ENCODE measurements around the gene WDR41.

Gene WDR41

GRCh38 chr5:77425420-77425819 is 66.7 kb downstream of the WDR41 start:
- TF ChIP-seq GATA2 (IDR thresholded peaks at IDR 0.05; ENCODE audit: low read depth, low read length) (no peak), GATA3 (IDR thresholded peaks at IDR 0.05; ENCODE audit: low read depth, low read length) (no peak)

DNA sequence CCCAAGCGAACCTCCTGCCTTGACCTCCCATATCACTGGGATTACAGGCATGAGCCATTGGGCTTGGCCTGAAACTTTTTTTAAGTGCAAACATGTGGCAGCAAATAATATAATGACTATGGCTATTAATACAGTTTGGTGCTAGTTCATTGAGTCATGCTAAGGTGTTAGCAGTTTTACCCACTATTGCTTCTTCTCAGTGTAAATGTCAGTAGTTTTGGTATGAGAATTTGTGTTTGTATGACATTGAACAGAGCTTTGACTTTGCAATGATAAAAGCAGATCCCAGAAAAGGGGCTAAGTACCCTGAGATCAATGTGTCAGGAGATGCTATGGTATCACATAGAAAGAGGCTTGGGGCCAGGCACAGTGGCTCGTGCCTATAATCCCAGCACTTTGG is 67.2 kb downstream of the WDR41 start:
- TF ChIP-seq GATA3 (IDR thresholded peaks at IDR 0.05; ENCODE audit: low read depth, low read length) (no peak), GATA2 (IDR thresholded peaks at IDR 0.05; ENCODE audit: low read depth, low read length) (no peak)

GRCh38 chr5:77423022-77423750 is 68.9 kb downstream of the WDR41 start:
- TF ChIP-seq GATA3 (IDR thresholded peaks at IDR 0.05; ENCODE audit: low read depth, low read length) (no peak), GATA2 (IDR thresholded peaks at IDR 0.05; ENCODE audit: low read depth, low read length) (no peak)

DNA sequence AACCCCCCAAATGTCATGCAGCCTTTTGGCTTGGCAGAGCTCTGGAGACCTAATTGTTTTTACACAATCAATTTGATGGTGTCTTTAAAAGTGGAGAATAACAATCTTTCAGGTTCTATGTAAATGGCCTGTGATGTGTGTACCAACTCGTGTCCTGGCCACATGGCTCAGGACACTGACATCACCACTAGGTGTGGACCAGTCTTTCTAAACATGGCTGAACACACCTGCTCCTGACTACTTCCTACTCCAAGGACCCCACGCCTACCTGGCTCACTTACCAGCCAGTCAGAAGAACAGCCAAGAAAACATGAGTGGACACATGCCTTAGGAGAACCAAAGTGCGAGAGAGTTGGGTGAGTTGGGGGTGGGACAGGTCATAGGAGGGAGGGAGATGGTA is 71.2 kb downstream of the WDR41 start:
- TF ChIP-seq GATA2 (IDR thresholded peaks at IDR 0.05; ENCODE audit: low read depth, low read length) (no peak), GATA3 (IDR thresholded peaks at IDR 0.05; ENCODE audit: low read depth, low read length) (no peak)

- TF ChIP-seq GATA2 (IDR thresholded peaks at IDR 0.05; ENCODE audit: low read depth, low read length) (no peak), GATA3 (IDR thresholded peaks at IDR 0.05; ENCODE audit: low read depth, low read length) (no peak)
Observed at GRCh38 chr5:77419644-77420582, 72.2 kb downstream of the WDR41 start.

- no peak for TF ChIP-seq GATA2 (IDR thresholded peaks at IDR 0.05; ENCODE audit: low read depth, low read length)
- no peak for TF ChIP-seq GATA3 (IDR thresholded peaks at IDR 0.05; ENCODE audit: low read depth, low read length)
Observed at GRCh38 chr5:77418601-77419581, 73.2 kb downstream of the WDR41 start.

GRCh38 chr5:77418162-77418561 is 74.0 kb downstream of the WDR41 start:
- TF ChIP-seq GATA2 (IDR thresholded peaks at IDR 0.05; ENCODE audit: low read depth, low read length) (no peak), GATA3 (IDR thresholded peaks at IDR 0.05; ENCODE audit: low read depth, low read length) (no peak)

- TF ChIP-seq GATA2 (IDR thresholded peaks at IDR 0.05; ENCODE audit: low read depth, low read length), result no peak
- TF ChIP-seq GATA3 (IDR thresholded peaks at IDR 0.05; ENCODE audit: low read depth, low read length), result no peak
Observed at GRCh38 chr5:77413049-77413448, 79.1 kb downstream of the WDR41 start.

GRCh38 chr5:77409870-77410621 is 82.1 kb downstream of the WDR41 start:
- TF ChIP-seq GATA2 (IDR thresholded peaks at IDR 0.05; ENCODE audit: low read depth, low read length) (no peak), GATA3 (IDR thresholded peaks at IDR 0.05; ENCODE audit: low read depth, low read length) (no peak)

DNA sequence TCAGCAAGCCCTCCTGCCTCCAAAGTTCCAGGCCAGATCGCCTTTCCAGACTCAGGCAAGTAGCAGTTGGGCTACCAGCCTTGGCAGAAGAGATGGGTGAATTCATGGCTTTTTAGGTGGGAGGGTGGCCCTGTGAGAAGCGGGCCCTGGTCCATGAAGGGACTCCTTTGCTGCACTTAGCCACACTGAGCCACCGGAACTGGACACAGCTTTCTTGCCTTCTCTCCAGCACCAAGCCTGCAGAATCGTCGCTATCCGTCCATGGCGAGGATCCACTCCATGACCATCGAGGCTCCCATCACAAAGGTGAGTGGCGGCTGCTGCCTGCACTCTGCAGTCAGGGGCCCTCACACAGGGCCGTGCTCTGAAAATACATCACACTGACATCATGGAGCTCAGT is 85.0 kb downstream of the WDR41 start:
- TF ChIP-seq GATA2 (IDR thresholded peaks at IDR 0.05; ENCODE audit: low read depth, low read length) (no peak), GATA3 (IDR thresholded peaks at IDR 0.05; ENCODE audit: low read depth, low read length) (no peak)

DNA sequence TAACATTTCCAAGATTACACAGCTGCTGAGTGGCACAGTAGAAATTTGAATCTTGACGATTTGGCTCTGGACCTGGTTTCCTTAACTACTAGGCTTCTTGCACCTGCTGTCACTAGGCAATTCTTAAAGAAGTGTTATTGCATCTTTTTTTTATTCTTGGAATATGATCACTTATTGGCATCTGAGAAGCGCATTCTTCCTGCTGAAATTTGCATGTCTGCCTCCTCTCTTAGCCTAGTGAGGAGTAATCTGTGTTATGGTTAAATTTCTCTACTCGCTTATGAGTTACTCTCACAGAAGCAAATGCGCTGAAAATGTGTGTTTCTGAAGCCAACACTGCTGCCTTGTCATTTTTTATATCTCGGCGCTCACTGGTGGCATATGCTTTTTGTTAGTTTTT is 89.3 kb downstream of the WDR41 start:
- no peak for TF ChIP-seq GATA3 (IDR thresholded peaks at IDR 0.05; ENCODE audit: low read depth, low read length)
- no peak for TF ChIP-seq GATA2 (IDR thresholded peaks at IDR 0.05; ENCODE audit: low read depth, low read length)

DNA sequence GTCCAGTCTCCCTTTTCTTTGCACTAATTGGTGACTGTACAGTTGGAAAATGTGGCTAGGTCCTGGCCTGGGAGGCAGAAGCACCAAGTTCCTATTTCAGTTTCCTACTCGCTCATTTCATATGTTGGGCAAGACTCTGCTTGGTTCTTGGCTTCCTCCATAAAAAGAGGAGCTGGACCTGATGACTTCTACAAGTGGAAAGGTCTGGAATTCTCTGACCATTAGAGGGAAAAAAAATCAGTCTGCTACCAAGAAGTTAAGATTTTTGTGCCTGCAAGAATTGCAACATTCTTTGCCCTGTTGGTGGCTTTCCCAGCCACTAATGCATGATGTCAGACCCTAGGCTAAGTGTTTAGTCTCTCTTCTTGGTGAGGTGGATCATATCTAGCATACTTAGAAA is 91.5 kb downstream of the WDR41 start:
- TF ChIP-seq GATA3 (IDR thresholded peaks at IDR 0.05; ENCODE audit: low read depth, low read length) (no peak), GATA2 (IDR thresholded peaks at IDR 0.05; ENCODE audit: low read depth, low read length) (no peak)

GRCh38 chr5:77398896-77399295 is 93.2 kb downstream of the WDR41 start:
- TF ChIP-seq GATA2 (IDR thresholded peaks at IDR 0.05; ENCODE audit: low read depth, low read length), result no peak
- no peak for TF ChIP-seq GATA3 (IDR thresholded peaks at IDR 0.05; ENCODE audit: low read depth, low read length)

Data from SH-SY5Y (cell line).